ENCODE measurements around the gene ARF6.

GRCh38 chr14:49892301-49892635 is 614 bp upstream of the ARF6 start:
- TF ChIP-seq CTCF (conservative IDR thresholded peaks at IDR 0.05; ENCODE audit: low read depth, low read length) (no peak), EZH2 (IDR thresholded peaks at IDR 0.05; ENCODE audit: low read length, unreplicated experiment) (no peak), EZH2phosphoT487 (IDR thresholded peaks at IDR 0.05; ENCODE audit: borderline replicate concordance, low read length) (no peak)
